ENCODE measurements around the gene MBD4.
A peak's percentile ranks its signal among the peaks of the same experiment; 100 is the strongest.
"Not testable (repeated sequence)": the region's sequence is repeated elsewhere in the genome, so short reads cannot be mapped to it uniquely, and the experiment has no call there.

Gene MBD4

DNA sequence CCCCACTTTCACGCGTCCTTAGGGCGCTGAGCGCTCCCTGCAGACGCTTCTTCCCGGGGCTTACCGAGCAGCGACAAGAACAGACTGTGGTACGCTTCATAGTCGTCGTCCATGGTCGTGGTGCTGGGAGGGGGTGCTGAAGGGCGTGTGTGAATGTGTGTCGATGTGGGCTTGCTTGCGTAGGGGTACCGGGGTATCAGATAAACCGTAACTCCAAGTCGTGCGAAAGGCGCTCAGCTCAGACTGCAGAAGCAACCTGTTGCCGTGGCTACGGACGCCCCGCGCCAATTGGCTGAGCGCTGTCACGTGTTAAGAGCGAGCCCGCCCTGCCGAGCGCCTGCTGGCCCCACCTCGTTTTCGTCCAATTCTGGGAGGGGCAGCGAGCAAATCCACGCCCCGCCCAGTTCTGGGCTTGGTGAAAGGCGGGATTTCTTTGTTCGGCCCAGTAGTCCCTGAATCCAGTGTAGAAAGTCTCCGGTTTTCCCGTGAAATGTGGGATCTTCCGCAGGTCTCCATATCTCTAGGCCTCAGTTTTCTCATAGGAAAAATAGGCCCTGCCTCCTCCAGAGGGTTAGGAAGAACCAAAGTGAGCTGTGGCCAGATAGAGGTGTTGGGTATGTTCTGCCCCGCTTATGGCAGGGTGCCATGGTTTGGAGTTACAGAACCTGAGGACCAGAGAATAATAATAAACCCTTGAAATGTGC, 11.2 kb downstream of the MBD4 start, which contains the start of gene EFCAB12:
TSS of gene EFCAB12 (minus strand) at position 261 of the 704 bp plus-strand sequence. CDS start at position 113, 148 bp downstream.
- DNase-seq: peak in 1 of 2 experiments; percentile 52

DNA sequence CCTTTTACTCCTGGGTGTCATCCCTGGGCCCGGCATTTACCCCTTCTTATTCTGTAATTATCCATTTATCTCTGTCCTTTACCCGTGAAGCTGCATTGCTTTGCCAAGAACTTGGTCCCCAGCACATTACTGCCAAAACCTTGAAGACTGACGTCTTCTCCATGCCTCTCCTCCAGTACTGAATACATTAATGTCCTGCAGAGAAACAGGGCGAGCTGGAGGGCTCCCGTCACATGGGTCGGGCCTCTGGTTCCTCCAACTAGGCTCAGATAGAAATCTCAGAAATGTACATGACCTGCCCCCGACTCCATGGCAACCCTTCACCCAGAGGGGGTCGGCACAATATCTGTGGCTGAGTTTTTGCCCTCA, 11.8 kb downstream of the MBD4 start:
- no peak for DNase-seq

DNA sequence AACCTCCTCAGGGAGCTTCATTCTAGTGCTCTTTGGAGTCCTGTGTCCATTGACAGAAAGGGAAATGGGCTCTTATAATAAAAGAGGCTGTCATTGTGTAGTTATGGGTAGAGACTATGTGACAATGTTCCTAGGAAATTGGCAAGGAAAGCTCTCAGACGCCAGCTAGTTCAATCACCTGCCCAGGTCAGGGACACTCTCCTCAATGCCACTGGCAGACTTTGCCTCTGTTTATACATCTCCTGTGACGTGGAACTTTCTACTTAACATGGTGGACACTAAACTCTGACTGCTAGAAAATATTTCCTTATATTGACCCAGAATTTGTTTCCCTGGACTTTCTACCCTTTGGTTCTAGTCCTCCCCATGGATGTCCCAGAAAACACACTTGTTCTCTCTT, 14.1 kb downstream of the MBD4 start:
- no peak for DNase-seq

DNA sequence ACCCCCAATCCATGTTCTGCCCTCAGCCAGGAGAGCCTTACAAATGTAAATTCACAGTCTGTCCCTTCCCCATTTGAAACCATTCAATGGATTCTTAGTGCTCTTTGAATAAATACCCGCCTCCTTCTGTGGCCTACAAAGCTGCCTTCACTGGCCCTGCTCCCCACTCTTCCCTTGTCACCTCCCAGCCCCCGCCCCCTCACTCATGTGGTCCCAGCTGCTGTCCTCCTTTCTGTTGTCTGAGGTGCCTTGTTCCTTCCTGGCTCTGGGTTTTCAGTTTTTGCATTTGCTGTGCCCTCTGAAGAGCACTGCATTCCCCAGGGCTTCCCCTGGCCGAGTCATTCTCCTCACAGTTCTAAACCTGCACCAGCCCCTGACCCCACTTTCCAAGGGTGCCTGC, 14.5 kb downstream of the MBD4 start:
- DNase-seq: no peak

DNA sequence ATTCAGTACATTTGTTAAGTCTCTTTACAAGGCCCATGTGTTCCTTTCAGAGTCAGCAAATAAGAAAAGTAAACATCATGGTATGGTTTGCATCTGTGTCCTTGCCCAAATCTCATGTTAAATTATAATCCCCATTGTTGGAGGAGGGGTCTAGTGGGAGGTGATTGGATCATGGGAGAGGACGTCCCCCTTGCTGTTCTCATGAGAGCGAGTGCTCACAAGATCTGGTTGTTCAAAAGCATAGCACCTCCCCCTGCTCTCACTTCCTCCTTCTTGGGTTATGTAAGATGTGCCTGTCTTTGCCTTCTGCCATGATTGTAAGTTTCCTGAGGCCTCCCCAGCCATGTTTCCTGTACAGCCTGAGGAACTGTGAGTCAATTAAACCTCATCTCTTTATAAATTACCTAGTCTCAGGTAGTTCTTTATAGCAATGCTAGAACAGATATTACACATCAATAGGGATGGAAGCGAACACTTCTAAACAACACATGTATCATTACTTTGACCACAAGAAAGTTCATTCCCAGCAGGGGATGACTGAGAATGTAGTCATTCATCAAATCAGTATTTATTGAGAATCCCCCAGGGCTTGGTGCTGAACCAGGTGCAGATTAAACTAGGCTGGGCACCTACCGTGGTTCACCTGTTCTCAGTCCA, 15.4 kb downstream of the MBD4 start:
- DNase-seq: no peak

DNA sequence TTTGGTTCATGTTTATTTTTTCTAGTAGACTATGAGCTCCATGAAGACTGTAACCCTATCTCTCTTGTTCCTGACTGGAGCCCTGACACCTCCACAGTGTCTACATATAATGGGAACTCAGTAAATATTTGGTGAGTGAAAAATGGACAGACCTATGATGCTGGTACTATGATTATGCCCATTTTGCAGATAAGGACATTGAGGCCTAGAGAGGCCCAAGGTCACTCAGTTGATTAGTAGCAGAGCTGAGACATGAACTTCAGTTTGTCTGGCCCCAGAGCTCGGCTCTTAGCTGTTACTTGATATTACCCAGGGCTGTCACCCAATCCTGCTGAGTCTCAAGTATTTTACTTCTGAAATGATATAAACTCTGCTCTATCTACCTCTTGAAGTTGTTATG, 16.9 kb downstream of the MBD4 start:
- no peak for DNase-seq

DNA sequence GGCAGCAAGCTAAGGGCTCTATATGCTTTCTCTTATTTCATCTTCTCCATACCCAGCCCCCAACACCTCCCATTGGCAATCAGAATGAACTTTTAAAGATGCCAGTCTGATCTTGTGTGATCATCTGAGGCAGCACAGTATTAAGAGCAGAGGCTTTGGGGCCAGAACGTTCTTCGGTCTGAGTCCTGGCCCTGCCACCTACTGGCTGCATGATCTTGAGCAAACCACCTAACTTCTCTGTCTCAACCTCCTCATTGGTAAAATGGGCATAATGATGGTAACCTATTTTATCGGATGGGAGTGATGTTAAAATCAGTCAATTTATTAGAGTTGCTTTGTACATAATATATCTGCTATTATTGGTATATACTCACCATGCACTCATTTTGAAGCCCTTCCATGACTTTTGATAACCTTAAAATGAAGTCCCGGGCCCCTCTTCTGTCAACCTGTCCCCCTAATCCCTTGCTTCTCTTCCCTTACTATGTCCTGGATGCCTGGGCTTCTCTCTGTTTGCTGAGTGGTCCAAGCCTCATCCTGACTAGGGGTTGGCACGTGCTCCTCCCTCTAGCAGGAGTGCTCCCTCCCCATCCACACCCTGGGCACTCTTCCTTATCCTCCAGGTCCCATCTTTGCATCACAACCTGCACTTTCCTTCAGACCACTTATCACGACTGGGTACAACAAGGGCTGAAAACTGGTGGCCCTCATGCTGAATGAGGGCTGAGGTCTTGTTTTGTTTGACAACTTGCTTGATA, 17.6 kb downstream of the MBD4 start:
- DNase-seq: no peak

DNA sequence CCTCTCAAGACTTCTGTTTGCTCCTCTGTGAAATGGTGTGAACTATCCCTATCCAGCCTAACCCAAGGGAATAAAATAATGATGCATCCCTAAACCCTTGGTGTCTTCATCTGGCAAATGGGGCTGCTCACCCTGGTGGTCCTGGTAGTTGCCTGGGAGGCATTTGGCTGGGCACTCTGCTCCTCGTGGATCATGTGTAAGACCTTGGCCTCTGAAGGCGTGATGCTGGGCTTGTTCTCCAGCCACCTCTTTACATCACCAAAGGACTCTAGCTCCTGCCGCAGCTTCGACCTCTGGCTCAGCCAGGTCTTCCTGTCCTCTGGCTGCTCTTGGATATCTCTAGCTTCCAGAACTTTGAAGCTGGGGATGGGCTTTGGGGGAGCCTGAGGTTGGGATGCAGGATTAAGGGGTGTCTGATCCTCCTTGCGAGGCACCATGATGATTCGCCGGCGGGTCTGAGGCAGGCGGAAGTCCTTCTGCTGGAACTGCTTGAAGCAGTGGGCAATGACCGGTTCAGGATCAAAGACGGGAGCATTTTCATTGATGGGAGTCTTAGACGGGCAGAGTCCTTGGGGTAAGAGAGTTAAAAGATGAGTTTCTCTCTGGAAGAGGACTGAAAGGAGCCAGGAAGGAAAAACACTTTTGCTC, 18.4 kb downstream of the MBD4 start:
- no peak for DNase-seq

DNA sequence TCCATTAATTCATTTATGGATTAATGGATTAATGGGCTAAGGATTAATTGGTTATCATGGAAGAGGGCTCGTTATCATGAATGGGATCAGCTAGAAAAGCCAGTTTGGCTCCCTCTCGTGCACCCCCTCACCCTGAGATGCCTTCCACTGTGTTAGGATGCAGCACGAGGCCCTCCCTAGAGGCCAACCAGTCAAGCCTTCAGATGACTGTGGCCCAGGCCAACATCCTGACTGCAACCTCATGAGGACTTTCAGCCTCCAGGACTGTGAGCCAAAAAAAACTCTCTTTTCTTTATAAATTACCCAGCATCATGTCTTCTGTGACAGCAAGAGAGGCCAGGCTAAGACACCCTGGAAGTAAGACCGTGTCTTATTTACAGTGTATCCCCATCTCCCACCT, 20.3 kb downstream of the MBD4 start:
- no peak for DNase-seq

DNA sequence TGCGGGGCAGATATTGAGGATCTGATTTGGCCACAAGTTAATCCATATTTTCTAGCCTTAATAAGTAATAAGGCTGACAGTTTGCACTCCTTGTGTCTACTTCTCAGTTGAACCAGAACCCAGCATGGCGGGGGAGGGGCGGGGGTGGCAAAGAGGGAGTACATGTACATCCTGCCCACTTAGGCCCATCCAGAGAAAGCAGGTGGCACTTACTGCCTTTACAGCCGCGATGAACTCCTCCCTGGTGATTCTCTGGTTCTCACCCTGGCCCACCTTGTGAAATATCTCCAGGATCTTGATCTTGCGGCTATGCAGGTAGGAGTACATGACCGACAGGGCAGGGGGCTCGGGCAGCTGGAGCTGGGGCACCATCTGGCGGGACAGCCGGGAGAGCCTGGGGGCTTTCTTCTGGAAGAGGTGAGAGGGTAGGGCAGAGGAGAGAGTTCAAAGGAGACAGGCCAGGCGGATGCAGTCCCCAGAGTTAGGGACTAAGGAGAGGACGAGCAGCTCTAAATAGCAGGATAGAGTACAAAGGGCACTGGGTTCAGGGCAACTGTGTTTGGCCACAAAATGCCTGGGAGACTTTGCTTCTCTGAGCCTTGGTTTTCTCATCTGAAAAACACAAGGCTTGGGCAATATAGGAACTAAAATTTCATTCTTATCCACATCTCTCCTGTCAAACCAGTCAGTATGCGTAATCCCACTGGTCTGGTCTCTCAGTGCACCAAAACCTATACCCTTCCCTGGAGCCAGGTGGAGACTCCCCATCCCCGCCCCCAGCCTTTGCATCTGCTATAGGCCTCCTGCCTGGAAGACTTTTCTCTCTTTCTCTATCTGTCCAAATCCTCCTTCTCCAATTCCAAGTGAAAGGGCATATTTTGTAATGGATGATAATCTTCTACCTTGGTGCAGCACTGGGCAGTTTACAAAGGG, 21.4 kb downstream of the MBD4 start:
- no peak for DNase-seq

DNA sequence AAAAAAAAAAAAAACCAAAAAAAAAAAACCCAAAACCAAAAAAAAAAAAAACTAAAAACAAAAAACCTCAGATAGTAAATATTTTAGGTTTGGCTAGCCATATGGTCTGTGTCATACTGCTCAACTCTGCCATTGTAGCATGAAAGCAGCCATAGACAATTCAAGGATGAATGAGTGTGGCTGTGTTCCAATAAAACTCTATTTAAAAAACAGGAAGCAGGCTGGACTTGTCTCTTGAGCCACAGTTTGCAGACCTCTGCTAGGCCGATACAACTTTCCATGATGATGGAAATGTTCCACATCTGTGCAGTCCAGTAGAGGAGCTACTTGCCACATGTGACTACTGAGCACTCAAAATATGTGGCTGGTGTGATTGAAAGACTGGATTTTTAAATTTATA, 22.4 kb downstream of the MBD4 start:
- no peak for DNase-seq

DNA sequence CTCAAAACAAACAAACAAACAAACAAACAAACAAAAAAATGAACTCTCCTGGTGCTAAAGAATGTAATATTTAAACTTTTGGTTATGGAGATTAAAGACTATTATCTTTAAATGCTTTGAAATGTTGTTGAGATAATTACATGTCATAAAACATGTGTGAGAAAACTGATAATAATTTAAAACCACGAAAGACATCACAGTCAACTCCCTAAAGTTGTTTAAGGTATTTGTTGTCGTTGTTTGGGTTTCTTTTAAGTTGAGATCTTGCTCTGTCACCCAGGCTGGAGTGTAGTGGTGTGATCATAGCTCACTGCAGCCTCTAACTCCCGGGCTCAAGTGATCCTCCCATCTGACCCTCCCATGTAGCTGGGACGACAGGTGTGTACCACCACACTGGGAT, 23.3 kb downstream of the MBD4 start:
- no peak for DNase-seq

DNA sequence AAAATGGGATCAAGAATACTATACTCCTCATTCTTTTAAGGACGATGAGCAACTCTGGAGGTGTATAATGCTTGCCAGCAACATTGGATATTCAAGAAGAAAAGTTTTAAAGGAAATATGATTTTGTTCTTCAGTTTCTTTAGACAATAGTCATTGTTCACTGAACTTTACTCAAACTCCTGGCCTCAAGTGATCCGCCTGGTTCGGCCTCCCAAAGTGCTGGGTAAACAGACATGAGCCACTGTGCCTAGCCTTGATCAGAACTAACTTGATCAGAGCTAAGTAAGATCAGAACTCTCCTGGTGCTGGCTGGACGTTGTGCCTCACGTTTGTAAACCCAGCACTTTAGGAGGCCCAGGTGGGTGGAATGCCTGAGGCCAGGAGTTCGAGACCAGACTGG, 23.9 kb downstream of the MBD4 start:
- DNase-seq: no peak

DNA sequence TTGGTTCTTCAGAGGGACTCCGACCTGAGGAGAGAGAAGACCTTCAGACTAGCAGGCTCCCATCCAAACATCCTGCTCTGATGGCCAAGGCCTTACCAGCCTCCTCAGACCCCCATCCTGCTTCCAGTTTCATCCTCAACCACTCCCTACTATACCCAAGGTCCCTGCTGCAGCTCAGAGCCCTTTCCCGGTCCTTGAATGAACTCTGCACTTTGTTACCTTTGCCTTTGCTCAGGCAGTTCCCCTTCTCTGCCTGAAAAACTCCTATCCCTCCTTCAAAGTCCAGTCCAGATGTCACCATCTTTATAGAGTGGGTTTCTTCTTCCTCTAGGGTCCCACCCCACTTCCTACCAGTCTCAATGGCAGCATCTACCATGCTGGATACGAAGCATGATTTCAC, 24.4 kb downstream of the MBD4 start:
- DNase-seq: no peak

DNA sequence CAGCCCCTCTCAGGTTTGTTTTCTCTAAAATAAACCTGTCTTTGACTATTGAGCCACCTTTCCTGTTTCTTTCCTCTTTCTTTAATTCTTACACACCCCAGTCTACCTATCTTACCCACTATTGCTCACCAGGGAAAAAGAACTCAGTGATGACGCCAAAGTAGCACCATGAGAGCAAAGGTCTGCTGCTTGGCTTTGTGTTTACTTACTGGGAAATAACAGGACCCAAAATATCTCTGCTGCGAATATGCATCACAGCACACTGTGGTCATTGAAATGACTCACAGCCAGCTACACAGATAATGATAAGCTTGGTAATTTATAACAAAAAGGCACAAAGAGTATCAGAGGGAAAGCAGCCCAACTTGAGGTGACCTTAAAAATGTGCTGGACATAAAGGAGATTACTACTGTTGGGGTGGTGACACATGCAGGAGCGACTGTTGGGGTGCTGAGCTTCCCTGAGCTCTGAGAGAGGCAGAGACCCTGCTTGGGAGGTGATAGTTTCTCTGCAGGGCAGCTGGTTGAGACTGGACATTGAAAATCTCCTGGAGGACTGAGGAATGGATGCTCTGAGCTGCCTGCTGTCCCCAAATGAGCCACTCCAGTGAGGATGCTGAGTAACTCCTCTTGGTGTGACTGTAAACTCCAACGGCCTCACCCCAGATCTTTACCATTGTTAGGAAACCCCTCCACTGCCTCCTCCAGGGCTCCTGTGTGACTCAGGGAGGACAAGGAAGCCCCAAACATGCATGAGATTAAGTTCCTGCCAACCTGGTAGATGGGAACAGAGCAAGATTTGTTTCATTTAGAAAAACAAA, 25.9 kb downstream of the MBD4 start:
- DNase-seq: no peak

DNA sequence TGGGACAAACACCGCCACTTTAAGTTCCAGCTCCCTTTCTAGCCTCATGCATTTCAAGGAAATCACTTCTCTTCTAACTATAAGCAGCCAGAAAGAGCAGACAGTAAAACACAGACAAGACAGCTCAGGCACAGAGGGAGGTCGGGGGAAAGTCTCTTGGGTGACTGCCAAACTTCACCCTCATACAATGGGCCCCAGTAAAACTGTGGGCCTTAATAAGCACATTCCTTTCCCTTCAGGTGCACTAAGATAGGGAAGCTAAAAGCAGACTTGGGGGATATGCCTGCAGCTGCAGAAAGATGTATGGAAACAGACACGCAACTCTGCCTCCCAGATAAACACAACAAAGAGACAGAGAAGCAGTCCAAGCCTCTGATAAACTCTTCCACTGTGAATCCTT, 26.5 kb downstream of the MBD4 start:
- DNase-seq: not testable (repeated sequence)

DNA sequence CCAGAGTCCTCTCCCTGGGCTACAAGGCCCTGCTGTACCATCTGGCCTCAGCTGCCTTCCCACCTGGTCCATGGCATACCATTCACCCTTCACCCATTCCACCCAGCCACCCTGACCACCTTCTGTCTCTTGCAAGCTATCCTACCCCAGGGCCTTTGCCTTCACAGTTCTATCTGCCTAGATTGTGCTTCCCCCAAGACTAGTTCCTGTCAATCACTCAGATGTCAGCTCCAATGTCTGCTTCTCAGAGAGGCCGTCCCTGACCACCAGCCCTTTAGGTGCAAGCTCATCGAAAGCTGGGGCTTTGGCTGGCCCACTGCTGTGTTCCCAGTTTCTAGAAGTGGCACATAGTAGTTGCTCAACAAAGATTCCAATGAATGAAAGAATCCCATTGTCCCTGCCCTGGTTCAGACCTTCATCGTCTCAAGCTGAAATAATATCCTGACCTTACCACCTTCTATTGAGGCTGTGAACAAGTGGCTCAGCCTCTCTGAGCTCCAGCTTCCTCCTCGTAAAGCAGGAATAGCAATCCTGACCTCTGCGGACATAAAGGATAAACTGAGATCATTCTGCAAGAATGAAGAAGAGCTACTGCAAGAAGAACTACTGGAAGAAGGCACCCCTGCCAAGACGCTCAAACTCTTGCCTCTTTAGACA, 27.1 kb downstream of the MBD4 start:
- no peak for DNase-seq

DNA sequence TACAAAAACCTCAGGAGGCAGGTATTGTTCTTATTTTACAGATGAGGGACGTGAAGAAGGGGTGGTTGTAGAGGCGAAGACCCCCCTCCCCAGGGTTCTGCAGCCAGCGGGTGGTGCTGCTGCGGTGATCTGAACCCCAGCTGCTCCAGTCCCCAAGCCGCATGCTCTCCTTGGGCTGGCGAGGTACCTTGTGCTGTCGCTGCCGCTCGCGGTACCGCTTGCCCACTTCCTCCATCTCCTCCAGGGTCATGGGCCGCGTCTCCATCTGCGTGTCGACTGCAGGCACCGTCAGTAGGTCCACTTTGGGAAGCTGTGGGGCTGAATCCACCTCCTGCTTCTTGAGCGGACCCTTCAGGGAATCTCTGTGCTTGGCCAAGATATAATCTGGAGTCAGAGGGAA, 28.8 kb downstream of the MBD4 start:
- no peak for DNase-seq

DNA sequence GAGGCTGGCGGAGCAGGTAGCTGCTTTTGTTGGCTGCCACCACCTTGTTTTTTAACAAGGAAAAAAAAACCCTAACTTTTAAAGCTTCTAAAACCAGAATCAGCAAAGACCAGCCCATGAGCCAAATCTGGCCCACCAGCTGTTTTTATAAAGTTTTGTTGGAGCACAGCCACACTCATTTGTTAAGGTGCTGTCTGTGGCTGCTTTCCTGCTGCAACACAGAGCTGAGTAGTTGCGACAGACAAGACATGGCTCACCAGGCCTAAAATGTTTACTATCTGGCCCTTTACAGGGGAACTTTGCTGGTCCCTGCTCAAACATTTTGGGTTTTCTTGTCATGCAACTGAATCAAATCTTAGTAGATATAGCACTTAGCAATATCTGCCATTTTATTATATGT, 30.2 kb downstream of the MBD4 start:
- no peak for DNase-seq

DNA sequence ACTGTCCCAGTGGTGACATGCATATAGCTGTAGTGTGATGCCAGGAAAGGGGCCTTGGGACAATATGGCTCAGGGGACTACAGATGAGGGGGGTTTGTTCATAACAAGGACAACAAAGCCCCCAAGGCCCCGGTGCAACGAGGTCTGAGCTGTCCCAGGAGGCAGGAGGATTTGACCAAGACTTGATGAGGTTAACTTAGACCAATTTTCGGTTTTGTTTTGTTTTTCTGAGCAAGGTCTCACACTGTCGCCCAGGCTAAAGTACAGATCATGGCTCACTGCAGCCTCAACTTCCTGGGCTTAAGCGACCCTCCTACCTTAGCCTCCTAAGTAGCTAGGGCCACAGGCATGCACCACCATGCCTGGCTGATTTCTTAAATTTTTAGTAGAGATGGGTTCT, 35.1 kb downstream of the MBD4 start:
- DNase-seq: no peak

DNA sequence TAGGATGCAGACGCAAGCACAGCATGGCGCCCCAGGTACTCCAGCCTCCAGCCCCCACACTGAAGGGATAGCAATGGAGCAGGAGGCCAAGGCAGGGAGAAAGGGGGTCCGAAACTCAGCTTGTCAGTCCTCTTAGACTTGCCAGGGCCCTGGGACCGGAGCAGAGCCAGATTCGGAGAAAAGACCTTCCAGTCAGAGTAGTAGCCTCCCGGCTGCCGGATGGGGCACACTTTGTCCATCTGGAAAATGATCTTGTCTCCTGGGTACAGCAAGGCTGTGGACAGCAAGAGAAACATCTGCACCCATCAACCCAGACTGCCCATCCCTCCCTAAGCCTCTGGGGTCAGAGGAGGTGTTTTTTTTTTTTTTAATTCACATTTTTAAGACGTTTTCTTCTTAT, 35.6 kb downstream of the MBD4 start:
- no peak for DNase-seq
